Upper lobe of right lung (tissue), 1 donor: ENCODE results near the gene DTX1. TPM values are rescaled to one million over a fixed set of nuclear protein-coding genes. Genes with fewer than 3 reads are reported as not detected.

Experiments used
- ATAC-seq: fragments of 200-7000 bp; cut with Tn5 transposase; one replicate; pipeline ENCODE4 v1.9.1; 2020; ENCODE audit warnings: mild to moderate bottlenecking, moderate library complexity
- DNase-seq: peaks from one replicate; pipeline ENCODE4 v3.0.0-alpha.2; 2020
- H3K27ac ChIP-seq: fragments of 200-600 bp; one replicate; pipeline ENCODE4 v1.8.0; 2022
- H3K27me3 ChIP-seq: fragments of 200-600 bp; one replicate; pipeline ENCODE4 v1.8.0; 2022; ENCODE audit warnings: mild to moderate bottlenecking
- H3K36me3 ChIP-seq: fragments of 200-600 bp; one replicate; pipeline ENCODE4 v1.8.0; 2022
- H3K4me1 ChIP-seq: fragments of 200-600 bp; one replicate; pipeline ENCODE4 v1.8.0; 2022
- H3K4me3 ChIP-seq: fragments of 200-600 bp; one replicate; pipeline ENCODE4 v1.8.0; 2022; ENCODE audit warnings: mild to moderate bottlenecking
- H3K9me3 ChIP-seq: fragments of 200-600 bp; one replicate; pipeline ENCODE4 v1.8.0; 2022
- intact Hi-C: fragments of 100-400 bp; cut with DNase I; formaldehyde crosslinking; loops from one replicate; pipeline ENCODE4 v1.11.0; 2022
- total RNA-seq: library from RNA; stranded (reverse); fragmentation: NEBNext Ultra II Directional; extraction: Animal tissue kit (Norgen Biotek cat#: 25700); gene quantifications from one replicate; pipeline ENCODE4 v1.2.1, GENCODE V29; 2021
- TF ChIP-seq, protein P1 (sequence below): fragments of 200-600 bp; IDR thresholded peaks from one replicate; pipeline ENCODE4 v1.8.0; 2022; ENCODE audit warnings: antibody characterized with exemption
- donor health status: DM: no; HTN: yes; CAD: no; lungs with severe emphysema.

DTX1 gene
- total RNA-seq, 1 donor from 2014 or later, result 5.1 TPM

DNA sequence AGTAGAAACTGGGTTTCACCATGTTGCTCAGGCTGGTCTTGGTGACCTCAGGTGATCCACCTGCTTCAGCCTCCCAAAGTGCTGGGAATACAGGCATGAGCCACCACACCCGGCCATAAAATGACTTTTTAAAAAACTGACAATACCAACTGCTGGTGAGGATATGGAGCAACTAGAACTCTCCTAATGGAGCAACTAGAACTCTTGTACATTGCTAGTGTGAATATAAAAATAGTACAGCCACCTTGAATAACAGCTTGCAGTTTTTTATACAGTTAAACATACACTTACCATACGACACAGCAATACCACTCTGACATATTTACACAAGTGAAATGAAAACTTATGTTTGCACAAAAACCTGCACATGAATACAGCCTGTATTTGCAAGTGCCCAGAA lies 90.5 kb downstream of the DTX1 start:
- H3K36me3 ChIP-seq, result no peaks in the 10 kb centered on the region
- intact Hi-C loops, result no loop called here
- TF ChIP-seq, protein P1, sequence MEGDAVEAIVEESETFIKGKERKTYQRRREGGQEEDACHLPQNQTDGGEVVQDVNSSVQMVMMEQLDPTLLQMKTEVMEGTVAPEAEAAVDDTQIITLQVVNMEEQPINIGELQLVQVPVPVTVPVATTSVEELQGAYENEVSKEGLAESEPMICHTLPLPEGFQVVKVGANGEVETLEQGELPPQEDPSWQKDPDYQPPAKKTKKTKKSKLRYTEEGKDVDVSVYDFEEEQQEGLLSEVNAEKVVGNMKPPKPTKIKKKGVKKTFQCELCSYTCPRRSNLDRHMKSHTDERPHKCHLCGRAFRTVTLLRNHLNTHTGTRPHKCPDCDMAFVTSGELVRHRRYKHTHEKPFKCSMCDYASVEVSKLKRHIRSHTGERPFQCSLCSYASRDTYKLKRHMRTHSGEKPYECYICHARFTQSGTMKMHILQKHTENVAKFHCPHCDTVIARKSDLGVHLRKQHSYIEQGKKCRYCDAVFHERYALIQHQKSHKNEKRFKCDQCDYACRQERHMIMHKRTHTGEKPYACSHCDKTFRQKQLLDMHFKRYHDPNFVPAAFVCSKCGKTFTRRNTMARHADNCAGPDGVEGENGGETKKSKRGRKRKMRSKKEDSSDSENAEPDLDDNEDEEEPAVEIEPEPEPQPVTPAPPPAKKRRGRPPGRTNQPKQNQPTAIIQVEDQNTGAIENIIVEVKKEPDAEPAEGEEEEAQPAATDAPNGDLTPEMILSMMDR, result no peak

More for the DNA sequence above, 90.5 kb downstream of the DTX1 start:
- ATAC-seq, result no peak
- H3K9me3 ChIP-seq, result no peaks in the 10 kb centered on the region
- H3K27ac ChIP-seq, result no peak overlapping the region
- no peak overlapping the region for H3K4me3 ChIP-seq
- H3K27me3 ChIP-seq, result peaks cover 24% of the 10 kb centered on the region
- no peak for DNase-seq
- H3K4me1 ChIP-seq, result peaks cover 6% of the 10 kb centered on the region

Other genes starting within 250 kb of the DTX1 start
- 60.0 TPM for gene OAS1, start 149.8 kb upstream of the DTX1 start, total RNA-seq
- gene OAS3, start 118.3 kb upstream of the DTX1 start, total RNA-seq, result 47.4 TPM
- 57.7 TPM for gene OAS2, start 78.2 kb upstream of the DTX1 start, total RNA-seq
- 0.26 TPM for gene RASAL1, start 79.0 kb downstream of the DTX1 start, total RNA-seq
- not detected for gene CFAP73, start 93.0 kb downstream of the DTX1 start, total RNA-seq
- gene DDX54, start 128.7 kb downstream of the DTX1 start, total RNA-seq, result 55.8 TPM
- gene RITA1, start 129.0 kb downstream of the DTX1 start, total RNA-seq, result 16.4 TPM
- 51.9 TPM for gene TPCN1, start 164.7 kb downstream of the DTX1 start, total RNA-seq